ENCODE measurements around the gene TMEM25.
A peak's percentile ranks its signal among the peaks of the same experiment; 100 is the strongest.
"Not testable (repeated sequence)": the region's sequence is repeated elsewhere in the genome, so short reads cannot be mapped to it uniquely, and the experiment has no call there.

Gene TMEM25

DNA sequence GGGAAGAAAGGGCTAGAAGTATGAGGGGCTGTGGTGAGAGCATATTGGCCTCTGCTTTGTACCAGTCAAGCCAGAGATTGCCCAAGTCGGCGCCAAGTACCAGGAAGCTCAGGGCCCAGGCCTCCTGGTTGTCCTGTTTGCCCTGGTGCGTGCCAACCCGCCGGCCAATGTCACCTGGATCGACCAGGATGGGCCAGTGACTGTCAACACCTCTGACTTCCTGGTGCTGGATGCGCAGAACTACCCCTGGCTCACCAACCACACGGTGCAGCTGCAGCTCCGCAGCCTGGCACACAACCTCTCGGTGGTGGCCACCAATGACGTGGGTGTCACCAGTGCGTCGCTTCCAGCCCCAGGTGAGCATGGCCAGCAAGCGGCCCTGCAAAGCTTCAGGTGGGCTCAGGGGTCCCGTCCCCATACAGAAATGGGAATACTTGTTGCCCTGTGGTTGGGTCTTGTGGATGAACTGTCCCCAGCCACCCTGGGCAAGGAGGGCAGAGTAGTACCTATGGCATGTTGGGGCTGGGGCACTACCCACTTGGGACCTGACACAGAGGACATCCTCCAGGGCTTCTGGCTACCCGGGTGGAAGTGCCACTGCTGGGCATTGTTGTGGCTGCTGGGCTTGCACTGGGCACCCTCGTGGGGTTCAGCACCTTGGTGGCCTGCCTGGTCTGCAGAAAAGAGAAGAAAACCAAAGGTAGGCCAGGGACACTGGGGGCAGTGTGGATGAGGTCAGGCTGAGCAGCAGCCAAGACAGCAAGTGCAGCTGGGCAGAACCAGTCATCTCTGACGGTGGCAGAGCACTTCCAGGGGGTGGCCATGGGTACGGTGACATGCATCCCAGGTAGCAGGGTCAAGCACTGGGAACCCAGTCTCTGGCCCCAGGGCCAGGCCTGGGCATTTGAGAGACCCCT lies 2.1 kb downstream of the TMEM25 start:
- DNase-seq (ENCODE audit: low spot score): no peak

- no peak for DNase-seq (ENCODE audit: low spot score)
Measured at GRCh38 chr11:118533769-118534729, 3.1 kb downstream of the TMEM25 start.

- DNase-seq (ENCODE audit: low spot score): no peak
Measured at GRCh38 chr11:118535261-118535660, 4.3 kb downstream of the TMEM25 start.

DNA sequence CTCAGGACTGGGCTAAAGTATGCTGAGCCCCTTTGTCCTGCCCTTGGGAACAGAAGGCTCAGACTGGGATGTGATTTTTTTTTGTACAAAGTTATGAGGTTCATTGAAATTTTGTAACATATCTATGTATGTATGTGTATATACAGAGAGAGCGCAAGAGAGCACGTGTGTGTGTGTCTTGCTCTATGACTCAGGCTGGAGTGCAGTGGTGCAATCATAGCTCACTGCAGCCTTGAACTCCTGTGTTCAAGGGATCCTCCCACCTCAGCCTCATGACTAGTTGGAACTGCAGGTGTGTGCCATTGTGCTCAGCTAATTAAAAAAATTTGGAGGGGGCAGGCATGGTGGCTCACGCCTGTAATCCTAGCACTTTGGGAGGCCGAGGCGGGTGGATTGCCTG lies 5.7 kb downstream of the TMEM25 start:
- no peak for DNase-seq (ENCODE audit: low spot score)

DNA sequence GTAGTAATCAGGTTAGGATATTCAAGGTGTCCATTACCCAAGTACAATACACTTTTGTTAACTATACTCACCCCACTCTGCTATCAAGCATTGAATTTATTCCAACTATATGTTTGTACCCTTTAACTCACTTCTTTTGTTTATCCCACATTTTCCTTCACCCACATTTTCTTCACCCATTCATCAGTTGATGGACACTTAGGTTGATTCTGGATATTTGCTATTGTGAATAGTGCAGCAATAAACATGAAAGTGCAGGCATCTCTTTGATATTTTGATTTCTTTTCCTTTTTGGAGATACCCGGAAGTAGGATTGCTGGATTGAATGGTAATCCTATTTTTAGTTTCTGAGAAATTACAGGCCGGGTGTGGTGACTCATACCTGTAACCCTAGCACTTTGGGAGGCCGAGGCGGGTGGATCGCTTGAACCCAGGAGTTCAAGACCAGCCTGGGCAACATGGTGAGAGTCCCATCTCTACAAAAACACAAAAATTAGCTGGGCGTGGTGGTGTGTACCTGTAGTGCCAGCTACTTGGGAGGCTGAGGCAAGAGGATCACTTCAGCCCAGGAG lies 6.5 kb downstream of the TMEM25 start:
- no peak for DNase-seq (ENCODE audit: low spot score)

DNA sequence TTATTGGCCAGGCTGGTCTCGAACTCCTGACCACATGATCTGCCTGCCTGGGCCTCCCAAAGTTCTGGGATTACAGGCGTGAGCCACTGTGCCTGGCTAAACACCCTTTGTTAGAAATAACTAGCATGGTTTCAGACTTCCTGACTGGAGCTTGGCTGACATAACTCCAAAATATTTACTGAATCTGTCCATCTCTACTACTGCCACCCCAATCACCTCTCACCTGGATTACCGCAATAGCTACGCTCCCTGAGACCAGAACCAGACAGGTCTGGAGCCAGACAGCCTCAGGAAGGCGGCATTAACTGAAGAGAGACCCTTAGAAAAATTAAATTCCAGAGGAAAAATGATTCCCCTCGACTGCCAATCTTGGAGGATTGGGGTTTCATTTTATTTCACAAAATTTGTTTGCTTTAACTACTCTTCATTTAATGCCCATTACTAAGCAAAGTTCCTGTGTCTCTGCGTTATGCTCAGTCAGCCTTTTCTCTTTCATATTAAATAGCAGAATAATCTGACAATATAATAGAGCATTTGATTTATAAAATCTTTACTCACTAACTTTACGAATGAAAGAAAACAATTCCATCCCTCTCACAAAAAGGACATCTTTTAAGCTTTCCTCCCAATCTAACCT lies 13.1 kb downstream of the TMEM25 start:
- no peak for DNase-seq (ENCODE audit: low spot score)

GRCh38 chr11:118544647-118545010 lies 13.6 kb downstream of the TMEM25 start:
- DNase-seq (ENCODE audit: low spot score): no peak

- no peak for DNase-seq (ENCODE audit: low spot score)
Measured at GRCh38 chr11:118545533-118545932, 14.5 kb downstream of the TMEM25 start.

GRCh38 chr11:118547132-118547531 lies 16.1 kb downstream of the TMEM25 start:
- no peak for DNase-seq (ENCODE audit: low spot score)

DNA sequence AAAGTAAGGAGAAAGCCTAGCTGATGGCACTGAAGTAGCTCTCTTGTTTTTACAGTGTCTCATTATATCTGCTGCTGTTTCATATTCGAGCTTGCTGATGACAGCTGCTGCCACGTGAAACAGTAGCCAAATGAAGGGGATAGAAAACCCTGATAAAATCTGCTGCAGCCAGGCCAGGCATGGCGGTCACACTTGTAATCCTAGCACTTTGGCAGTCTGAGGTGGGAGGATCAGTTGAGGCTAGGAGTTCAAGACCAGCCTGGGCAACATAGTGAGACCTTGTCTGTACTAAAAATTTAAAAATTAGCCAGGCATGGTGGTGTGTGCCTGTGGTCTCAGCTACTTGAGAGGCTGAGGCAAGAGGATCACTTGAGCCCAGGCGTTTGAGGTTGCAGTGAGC lies 21.3 kb downstream of the TMEM25 start:
- no peak for DNase-seq (ENCODE audit: low spot score)

- no peak for DNase-seq (ENCODE audit: low spot score)
Measured at GRCh38 chr11:118560806-118561205, 29.8 kb downstream of the TMEM25 start.

DNA sequence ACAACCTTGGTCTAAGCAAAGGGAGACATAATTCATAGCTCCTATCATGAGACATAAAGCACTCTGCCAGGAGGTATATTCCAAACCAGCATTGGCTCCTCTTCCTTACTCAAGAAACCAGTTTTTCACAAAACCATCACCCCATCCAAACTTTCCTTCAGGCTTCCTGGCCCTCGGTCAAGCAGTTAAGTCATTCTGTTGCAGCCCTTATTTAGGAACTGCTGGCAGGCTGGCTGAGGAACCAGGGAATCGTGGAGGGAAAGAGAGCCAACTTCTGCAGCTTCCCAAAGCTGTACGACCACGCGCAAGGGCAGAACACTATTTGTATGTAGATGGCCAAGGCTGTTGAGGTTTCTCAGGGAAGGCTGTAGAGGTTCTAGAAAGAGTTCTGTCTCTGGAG lies 34.1 kb downstream of the TMEM25 start:
- DNase-seq (ENCODE audit: low spot score): no peak

- DNase-seq (ENCODE audit: low spot score): no peak
Measured at GRCh38 chr11:118569670-118570069, 38.7 kb downstream of the TMEM25 start.

DNA sequence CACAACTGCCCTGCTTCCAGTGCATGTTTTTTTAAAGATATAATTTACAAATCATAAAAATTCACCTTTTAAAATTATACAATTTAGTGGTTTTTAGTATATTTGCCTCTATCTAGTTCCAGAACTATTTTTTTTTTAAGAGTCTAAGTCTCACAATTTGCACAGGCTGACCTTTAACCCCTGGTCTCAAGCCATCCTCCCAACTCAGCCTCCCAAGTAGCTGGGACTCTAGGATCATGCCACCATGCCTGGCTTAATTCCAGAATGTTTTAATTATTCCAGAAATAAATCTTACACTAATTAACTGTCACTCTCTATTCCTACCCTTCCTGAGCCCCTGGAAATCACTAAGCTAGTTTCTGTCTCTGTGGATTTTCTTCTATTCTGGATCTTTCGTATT lies 39.8 kb downstream of the TMEM25 start:
- no peak for DNase-seq (ENCODE audit: low spot score)

GRCh38 chr11:118571701-118572060 lies 40.7 kb downstream of the TMEM25 start:
- not testable (repeated sequence) for DNase-seq (ENCODE audit: low spot score)

GRCh38 chr11:118572061-118572980 lies 41.3 kb downstream of the TMEM25 start, which contains the start of gene ARCN1:
TSS of gene ARCN1 (plus strand) at chr11:118572409. CDS start at chr11:118572548, 139 bp downstream.
- DNase-seq (ENCODE audit: low spot score): peak; percentile 81

DNA sequence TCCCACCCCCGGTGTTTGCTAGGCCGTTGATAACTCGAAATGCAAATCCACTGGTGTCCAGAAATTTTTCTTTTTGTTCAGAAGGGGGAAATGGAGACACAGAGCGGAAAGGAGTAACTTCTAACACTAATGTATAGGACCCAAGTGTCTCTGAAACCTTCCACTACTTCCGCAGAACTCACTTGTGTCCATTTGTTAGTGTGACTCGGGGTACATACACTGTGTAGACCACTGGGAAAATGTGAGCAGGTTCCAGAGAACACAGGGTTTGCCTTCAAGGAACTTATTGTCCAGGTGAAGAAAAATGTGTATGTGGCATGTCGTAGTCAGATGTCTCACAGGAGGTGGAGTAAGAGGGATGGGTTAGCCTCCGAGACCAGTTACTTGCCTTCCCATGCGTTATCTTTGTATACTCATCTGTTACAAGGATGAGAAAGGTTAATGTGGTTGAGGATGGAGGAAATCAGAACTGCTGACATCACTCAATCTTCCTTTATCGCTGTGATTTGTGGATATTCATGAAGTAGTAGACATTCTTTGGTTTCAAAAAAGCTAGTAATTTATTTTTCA lies 42.1 kb downstream of the TMEM25 start:
- DNase-seq (ENCODE audit: low spot score): no peak

DNA sequence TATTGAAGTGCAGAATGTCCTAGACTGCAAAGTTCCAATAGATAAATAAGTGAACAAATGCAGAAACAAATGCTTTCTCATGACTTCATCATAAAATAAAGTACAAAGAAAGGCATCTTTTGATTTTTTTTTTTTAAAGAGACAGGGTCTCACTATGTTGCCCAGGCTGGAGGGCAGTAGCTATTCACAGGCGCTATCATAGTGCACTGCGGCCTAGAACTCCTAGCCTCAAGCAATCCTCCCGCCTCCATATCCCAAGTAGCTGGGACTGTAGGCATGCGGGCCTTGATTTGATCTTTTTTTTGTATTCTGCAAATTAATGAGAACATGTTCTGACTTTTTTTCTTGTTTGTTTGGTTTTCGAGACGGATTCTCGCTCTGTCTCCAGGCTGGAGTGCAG lies 43.6 kb downstream of the TMEM25 start:
- DNase-seq (ENCODE audit: low spot score): no peak

- DNase-seq (ENCODE audit: low spot score): not testable (repeated sequence)
Measured at GRCh38 chr11:118577995-118578394, 47.0 kb downstream of the TMEM25 start.

- no peak for DNase-seq (ENCODE audit: low spot score)
Measured at GRCh38 chr11:118581057-118581456, 50.1 kb downstream of the TMEM25 start.

Measured in putamen (tissue), 1 donor.